Stimulated activated naive CD8-positive, alpha-beta T cell treated with anti-CD3 and anti-CD28 coated beads, Interleukin-15, amount 100 ng/mL, for 72 hours (primary cell): ENCODE data around the gene MAP3K6.

Experiments
- ATAC-seq: fragments of 150-1000 bp; cut with Tn5 transposase; 2 replicates; pipeline ENCODE4 v1.10.0; 2021; ENCODE audit warnings: mild to moderate bottlenecking, moderate library complexity
- DNase-seq, 2 donors: peaks; one replicate each; pipeline ENCODE4 v3.0.0; 2021 to 2022
- H3K27ac Mint-ChIP-seq, 2 donors: one replicate each; pipeline ENCODE4 v1.8.0; 2022; ENCODE audit warnings: mild to moderate bottlenecking in 2 of 2, mixed read lengths in 2 of 2, moderate library complexity in 2 of 2
- H3K27me3 Mint-ChIP-seq: one replicate; pipeline ENCODE4 v1.8.0; 2022; ENCODE audit warnings: mixed read lengths
- H3K4me1 Mint-ChIP-seq: one replicate; pipeline ENCODE4 v1.8.0; 2022; ENCODE audit warnings: mild to moderate bottlenecking, mixed read lengths
- H3K4me3 Mint-ChIP-seq, 2 donors: one replicate each; pipeline ENCODE4 v1.8.0; 2022; ENCODE audit warnings: mild to moderate bottlenecking in 2 of 2, mixed read lengths in 2 of 2, moderate library complexity in 1 of 2
- H3K9me3 Mint-ChIP-seq, 2 donors: one replicate each; pipeline ENCODE4 v1.8.0; 2022; ENCODE audit warnings: mixed read lengths in 2 of 2

Gene MAP3K6

DNA sequence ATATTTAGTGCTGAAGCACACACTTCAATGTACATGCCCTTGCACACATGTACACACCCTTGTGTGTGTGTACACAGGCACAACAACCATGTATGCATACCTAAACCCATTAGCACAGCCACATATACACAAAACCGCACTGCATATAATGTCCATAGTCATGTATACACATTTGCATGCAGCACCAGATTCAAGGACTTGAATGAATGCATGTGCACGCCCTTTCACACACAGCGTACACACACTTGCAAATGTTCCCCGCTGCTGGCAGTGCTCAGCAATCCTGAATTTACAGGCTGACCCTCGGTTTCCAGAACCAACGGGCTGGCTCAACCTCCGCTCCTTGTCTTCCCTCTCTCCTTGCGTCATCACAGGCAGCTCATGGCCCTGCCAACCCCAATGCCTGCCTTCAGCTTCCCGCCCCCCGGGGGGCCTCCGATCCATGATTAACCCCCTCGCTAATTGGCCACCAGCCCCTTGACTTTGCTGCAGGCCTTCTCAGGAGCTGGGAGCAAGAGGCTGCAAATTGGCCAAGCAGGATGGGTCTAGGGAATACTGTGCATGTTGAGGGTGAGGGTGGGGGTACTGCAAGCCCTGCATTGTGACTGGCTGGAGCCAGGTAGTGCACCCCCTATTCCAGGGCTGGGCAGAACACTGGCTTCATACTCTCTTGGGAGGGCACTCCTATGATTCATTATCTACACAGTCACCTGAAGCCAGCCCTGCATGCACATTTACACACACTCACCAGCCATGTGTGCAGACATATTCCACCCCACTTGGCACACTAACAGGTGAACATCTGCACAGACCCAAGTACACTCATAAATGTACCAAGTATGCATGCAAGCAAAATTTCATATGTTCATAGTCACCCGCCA, 33.6 kb upstream of the MAP3K6 start:
- peaks cover 30% of the 10 kb centered on the region for H3K4me1 Mint-ChIP-seq
- ATAC-seq (no peak), DNase-seq (no peak)
- no peak overlapping the region for H3K4me3 Mint-ChIP-seq
- no peaks in the 10 kb centered on the region for H3K9me3 Mint-ChIP-seq
- no peaks in the 10 kb centered on the region for H3K27me3 Mint-ChIP-seq
- H3K27ac Mint-ChIP-seq: no peak overlapping the region

DNA sequence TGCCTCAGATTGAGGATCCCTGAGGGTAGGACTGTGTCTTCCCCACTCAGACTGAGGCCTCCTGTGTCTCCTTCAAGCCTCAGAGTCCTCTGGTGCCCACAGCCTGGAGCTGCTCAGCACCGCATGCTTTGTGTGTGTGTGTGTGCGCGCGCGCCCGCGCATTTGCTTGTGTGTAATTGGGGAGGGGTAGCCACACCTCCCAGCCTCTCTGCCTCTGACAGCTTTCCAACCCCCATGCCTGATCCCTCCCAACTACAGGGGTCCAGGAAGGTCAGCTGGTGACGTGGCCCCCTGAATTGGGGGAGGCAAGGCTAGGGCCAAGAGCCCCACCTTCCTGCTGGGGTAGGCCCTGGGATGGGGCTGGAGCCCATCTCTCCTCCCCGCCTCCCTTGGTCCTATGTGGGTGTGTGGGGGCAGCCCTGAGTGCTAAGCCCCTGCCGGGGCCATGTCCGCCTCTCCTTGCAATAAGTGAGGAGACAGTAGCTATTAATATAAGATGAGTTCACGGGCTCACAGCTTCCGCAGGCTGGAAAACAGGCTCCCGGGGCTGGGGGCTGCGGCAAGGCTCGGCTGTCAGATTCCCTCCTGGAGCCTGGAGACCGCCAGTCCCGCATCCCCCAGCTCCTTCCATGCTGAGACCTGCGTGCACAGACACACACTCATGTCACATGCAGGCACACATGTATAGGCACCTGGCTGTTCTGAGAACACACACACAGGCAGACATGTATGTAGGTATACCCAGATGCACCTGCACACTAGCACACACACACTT, 32.7 kb upstream of the MAP3K6 start:
- Mint-ChIP-seq H3K4me3 (no peak overlapping the region), H3K9me3 (no peaks in the 10 kb centered on the region)
- ATAC-seq: no peak

DNA sequence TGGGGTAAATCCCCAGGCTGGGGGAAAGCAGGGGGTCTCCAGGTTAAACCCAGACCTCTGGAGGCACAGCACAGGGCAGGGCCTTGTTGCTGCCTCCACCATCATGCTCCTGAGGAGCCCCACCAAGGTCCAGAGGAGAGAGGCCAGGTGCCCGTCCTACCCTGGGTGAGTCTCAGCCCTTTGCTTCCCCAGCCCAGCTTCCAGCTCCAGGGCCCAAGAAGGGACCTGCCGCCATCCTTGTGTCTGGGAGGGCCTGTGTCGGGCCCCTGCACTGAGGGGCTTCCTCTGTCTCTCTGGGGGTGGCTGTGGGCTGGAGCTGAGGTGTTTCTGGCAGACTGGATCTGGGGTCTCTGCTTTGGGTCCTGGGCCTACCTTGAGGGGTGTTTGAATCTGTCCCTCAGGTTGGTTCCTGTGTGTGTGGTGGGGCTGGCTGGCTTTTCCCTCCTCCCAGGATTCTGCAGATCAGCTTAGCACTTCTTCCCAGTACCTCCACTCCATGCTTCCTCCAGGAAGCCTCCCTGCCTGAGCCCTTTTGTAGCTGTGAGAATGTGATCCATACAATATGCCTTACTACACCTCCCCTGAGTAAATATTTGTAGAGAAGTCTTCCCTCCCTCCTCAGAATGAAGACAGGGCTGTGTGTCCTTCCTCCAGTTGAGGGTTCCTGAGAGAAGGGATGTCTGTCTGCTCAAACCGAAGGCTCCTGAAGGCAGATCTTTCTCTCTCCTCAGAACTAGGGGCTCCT, 31.8 kb upstream of the MAP3K6 start:
- ATAC-seq (no peak), DNase-seq (no peak)
- H3K27me3 Mint-ChIP-seq: no peaks in the 10 kb centered on the region
- H3K4me3 Mint-ChIP-seq: no peak overlapping the region
- peaks cover 24% of the 10 kb centered on the region for H3K4me1 Mint-ChIP-seq
- H3K27ac Mint-ChIP-seq: peak overlapping the region in 1 of 2 donors; percentile 91
- no peaks in the 10 kb centered on the region for H3K9me3 Mint-ChIP-seq

More for the DNA sequence above, 32.7 kb upstream of the MAP3K6 start:
- DNase-seq: no peak
- H3K27me3 Mint-ChIP-seq: no peaks in the 10 kb centered on the region
- peak overlapping the region in 1 of 2 donors; percentile 91 for H3K27ac Mint-ChIP-seq
- H3K4me1 Mint-ChIP-seq: peaks cover 32% of the 10 kb centered on the region

DNA sequence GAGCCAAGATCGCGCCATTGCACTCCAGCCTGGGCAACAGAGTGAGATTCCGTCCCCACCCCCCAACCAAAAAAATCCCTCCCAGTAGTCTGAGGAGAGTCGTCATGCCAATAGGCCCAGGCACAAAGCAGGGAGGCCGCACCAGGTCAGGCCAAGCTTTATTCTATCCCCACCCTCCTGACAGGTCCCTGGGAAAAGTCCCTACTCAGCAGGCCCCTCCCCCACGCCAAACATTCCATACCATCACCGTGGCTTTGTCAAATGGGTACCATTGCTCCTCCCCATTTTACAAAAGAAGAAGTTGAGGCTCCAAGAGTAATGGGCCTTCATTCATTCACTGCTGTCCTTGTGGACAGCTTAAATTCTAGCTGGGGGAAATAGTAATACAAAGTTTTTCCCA, 31.0 kb upstream of the MAP3K6 start:
- peak overlapping the region in 1 of 2 donors; percentile 87 for H3K27ac Mint-ChIP-seq
- no peaks in the 10 kb centered on the region for H3K27me3 Mint-ChIP-seq
- no peak overlapping the region for H3K4me3 Mint-ChIP-seq
- DNase-seq: no peak
- H3K4me1 Mint-ChIP-seq: peaks cover 24% of the 10 kb centered on the region
- no peaks in the 10 kb centered on the region for H3K9me3 Mint-ChIP-seq
- no peak for ATAC-seq

DNA sequence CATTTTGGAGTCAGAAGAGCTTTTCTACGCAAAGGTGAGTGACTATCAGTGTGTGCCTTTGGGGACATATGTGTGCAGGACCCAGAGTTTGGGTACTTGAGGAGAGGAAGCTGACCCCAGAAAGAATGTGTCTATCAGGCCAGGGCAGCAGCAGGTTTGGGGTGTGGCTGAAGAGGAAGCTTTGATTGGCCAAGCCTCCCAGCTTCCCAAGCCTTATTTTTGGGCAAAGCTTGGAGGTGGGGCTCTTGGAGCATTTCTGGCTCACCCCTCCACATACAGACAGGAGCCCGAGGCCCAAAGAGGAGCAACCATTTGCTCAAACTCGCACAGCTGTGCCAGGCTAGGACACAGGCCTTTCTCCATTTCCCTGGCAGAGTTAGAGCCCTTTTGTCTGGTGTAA, 30.3 kb upstream of the MAP3K6 start:
- DNase-seq: no peak
- Mint-ChIP-seq H3K4me3 (no peak overlapping the region), H3K27ac (peak overlapping the region in 1 of 2 donors; percentile 87), H3K9me3 (no peaks in the 10 kb centered on the region), H3K4me1 (peaks cover 24% of the 10 kb centered on the region), H3K27me3 (no peaks in the 10 kb centered on the region)
- no peak for ATAC-seq

DNA sequence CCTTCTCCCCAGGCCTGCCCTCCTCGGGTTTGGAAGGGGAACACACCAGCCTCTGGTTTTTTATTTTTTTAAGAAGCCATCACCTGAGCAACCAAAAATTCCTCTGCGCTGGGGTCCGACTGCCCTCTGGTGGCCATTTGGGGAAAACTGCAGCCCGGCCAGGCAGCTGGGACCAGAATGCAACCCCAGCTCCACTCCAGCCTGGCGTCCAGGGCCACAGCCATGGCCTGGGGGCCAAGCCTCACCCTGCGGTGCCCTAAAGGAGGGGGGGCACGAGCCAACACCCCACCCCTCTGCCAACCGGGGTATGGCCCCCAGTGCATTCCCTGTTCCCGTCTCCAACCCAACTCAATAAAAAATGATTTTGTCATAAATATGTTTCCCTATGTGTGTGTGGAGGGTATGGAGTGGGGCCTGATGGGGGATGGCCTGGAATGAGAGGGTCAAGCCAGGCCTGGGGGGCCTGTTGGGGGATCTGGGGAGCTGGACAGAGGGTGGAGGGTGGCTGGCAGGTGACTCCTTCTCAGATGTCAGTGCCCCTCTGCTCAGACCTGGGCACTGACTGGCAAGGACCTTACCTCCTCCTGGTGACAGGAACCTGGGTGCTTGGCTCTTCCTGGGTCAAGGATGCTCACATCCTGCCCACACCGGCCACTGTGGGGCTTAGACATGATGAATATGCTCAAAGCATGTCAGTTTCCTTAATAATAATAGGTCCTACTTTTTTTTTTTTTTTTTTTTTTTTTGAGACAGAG, 28.9 kb upstream of the MAP3K6 start:
- Mint-ChIP-seq H3K27ac (peak overlapping the region; percentile 34 to 94), H3K27me3 (no peaks in the 10 kb centered on the region), H3K4me1 (peaks cover 35% of the 10 kb centered on the region), H3K4me3 (no peak overlapping the region), H3K9me3 (no peaks in the 10 kb centered on the region)
- ATAC-seq: peak; percentile 33
- peak; percentile 83 for DNase-seq

DNA sequence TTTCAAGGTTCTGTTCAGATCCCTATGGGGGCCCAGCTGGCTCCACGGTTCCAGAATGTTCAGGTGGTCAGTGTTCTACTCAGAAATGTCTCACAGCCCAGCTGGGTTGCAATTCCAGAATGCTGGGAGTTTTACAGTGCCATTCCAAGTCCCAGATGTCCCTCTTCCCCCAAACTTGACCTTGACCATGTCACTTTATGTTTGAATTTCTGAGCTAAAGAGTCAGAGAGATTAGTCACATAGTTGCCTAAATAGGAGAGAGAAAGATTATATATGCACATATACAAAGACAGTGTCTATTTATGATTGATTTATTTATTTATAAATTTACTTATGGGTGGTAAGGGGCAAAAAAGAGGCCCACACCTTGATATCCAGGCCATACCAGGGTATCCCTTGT, 28.2 kb upstream of the MAP3K6 start:
- DNase-seq (no peak), ATAC-seq (no peak)
- H3K27ac Mint-ChIP-seq: peak overlapping the region; percentile 3 to 34
- H3K4me1 Mint-ChIP-seq: peaks cover 35% of the 10 kb centered on the region
- H3K9me3 Mint-ChIP-seq: no peaks in the 10 kb centered on the region
- H3K27me3 Mint-ChIP-seq: no peaks in the 10 kb centered on the region
- H3K4me3 Mint-ChIP-seq: no peak overlapping the region

DNA sequence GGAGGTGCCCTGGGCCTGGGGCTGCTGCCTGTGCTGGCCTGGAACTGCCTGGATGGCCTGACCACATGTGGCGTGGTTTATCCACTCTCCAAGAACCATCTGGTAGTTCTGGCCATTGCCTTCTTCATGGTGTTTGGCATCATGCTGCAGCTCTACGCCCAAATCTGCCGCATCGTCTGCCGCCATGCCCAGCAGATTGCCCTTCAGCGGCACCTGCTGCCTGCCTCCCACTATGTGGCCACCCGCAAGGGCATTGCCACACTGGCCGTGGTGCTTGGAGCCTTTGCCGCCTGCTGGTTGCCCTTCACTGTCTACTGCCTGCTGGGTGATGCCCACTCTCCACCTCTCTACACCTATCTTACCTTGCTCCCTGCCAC, 27.5 kb upstream of the MAP3K6 start:
- ATAC-seq: no peak
- Mint-ChIP-seq H3K4me1 (peaks cover 35% of the 10 kb centered on the region), H3K9me3 (no peaks in the 10 kb centered on the region), H3K27ac (peak overlapping the region in 1 of 2 donors; percentile 3), H3K4me3 (no peak overlapping the region), H3K27me3 (no peaks in the 10 kb centered on the region)
- DNase-seq: no peak

DNA sequence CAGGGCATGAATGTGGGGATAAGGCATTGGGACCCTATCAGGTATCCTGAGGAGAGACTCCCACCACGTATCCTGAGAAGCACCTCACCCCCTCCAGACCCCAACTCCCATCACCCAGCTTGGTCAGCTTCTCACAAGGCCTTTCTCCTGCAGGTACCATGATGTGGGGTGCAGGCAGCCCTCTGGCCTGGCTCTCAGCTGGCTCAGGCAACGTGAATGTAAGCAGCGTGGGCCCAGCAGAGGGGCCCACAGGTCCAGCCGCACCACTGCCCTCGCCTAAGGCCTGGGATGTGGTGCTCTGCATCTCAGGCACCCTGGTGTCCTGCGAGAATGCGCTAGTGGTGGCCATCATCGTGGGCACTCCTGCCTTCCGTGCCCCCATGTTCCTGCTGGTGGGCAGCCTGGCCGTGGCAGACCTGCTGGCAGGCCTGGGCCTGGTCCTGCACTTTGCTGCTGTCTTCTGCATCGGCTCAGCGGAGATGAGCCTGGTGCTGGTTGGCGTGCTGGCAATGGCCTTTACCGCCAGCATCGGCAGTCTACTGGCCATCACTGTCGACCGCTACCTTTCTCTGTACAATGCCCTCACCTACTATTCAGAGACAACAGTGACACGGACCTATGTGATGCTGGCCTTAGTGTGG, 27.0 kb upstream of the MAP3K6 start:
- ATAC-seq: no peak
- Mint-ChIP-seq H3K4me1 (peaks cover 35% of the 10 kb centered on the region), H3K9me3 (no peaks in the 10 kb centered on the region), H3K27me3 (no peaks in the 10 kb centered on the region), H3K4me3 (peak overlapping the region; percentile 12 to 91), H3K27ac (no peak overlapping the region)
- no peak for DNase-seq

DNA sequence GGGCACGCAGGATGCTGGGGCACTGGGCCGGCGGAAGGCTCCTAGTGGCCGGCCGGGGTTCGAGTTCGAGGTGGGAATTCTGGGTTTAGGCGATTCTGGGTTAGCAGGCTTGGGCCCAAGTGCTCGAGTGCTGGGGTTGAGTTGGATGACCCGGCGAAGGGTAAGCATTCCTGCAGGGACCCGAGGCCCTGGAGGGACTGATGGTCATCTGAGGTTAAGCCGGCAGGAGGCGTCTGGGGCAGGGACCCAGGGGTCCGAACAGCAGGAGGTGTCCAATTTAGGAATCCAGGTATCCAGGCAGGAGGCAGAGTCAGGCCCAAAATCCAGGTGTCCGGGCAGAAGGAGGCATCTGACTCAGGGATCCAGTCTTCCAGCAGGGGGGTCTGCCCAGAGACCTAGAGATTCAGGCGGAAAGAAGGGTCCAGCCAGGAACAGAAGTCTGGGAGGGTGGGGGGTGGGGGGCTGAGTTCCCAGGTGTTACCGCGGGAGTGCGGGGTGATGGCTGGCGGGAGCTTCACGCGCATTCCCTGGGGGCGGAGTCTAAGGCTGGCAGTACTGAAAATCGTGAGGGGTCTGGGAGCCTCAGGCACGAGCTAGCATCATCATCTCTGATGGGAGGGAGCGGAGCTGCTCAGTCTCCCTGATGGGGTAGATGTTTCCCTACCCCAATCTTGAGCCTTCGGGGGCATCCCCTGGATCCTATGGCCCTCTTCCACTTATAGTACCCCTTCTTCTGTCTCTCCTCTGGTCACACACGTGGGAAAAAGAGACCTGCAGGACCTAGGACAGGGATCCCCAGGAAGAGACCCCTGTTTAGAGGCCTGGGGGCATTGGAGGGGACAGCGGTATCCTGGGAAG, 26.2 kb upstream of the MAP3K6 start:
- Mint-ChIP-seq H3K4me1 (peaks cover 35% of the 10 kb centered on the region), H3K27me3 (no peaks in the 10 kb centered on the region), H3K9me3 (no peaks in the 10 kb centered on the region), H3K27ac (peak overlapping the region; percentile 51 to 77), H3K4me3 (peak overlapping the region; percentile 82 to 91)
- no peak for DNase-seq
- ATAC-seq: peak; percentile 1

DNA sequence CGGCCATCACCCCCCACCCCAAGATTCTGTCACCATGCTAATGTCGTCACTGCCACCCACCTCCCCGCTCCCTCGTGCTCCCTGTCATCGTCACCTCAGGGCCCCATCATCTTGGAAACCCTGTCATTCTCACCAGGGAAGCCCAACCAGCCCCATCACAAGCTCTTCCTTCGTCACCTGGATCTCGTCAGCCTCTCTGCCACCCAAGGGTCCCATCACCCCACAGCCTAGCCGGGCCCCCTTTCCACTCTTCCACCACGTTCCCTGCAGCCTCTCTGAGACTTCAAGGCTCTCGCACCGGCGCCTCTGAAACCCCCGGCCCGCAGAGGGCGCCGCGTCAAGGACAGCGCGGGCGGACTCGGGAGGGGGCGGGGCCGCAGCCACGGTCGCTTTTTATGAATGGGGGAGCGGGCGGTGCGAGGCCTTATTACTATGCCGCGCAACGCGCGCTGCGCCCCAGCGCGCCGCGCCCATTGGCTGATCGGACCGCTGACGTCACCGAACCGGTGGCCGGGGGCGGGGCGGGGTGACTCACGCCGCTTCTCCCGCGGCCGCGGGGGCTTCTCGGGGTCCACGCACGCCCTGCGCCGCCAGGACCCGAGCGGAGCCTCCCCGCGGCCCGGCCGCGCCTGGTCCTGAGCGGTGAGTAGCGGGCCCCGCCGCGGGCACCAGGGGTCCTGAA, 25.5 kb upstream of the MAP3K6 start, which contains the start of gene GPR3:
GPR3 (plus strand) TSS at position 527 of the 682 bp plus-strand sequence. CDS start 1,177 bp downstream, outside the sequence.
- H3K27me3 Mint-ChIP-seq: no peaks in the 10 kb centered on the region
- ATAC-seq (peak; percentile 94), DNase-seq (peak; percentile 92)
- peak within 1 kb of the TSS; percentile 84 to 91 for H3K27ac Mint-ChIP-seq
- peaks cover 35% of the 10 kb centered on the region for H3K4me1 Mint-ChIP-seq
- no peaks in the 10 kb centered on the region for H3K9me3 Mint-ChIP-seq
- peak within 1 kb of the TSS; percentile 89 to 91 for H3K4me3 Mint-ChIP-seq

DNA sequence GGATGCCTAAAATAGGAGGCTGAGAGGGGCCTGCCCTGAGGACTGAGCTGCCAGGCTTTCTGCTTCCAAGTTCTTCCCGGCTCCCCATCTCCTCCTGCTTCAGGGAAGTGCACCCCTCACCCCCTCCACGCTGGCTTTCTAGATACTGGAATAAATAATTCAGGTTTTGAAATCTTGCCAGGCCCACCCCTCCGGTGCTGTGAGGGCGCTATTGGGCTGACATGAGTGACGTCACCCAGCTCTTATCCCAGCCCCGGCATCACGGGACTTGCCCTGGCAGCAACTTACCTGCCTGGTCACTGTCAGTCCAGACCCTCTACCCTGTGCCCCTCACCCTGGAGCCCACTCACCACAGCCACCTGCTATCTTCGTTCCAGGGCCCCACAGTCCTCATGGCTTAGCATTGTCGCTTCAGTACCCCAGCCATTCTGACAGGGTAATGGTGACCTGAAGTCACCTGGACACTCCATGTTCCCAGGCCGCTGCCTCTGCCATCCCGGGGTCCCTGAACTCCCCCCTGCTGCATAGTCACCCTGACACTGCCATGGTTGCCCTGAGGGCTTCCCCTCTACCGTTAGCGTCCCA, 24.8 kb upstream of the MAP3K6 start:
- Mint-ChIP-seq H3K4me1 (peaks cover 35% of the 10 kb centered on the region), H3K27me3 (no peaks in the 10 kb centered on the region), H3K27ac (peak overlapping the region; percentile 27 to 84), H3K9me3 (no peaks in the 10 kb centered on the region), H3K4me3 (peak overlapping the region; percentile 89 to 91)
- ATAC-seq (no peak), DNase-seq (peak; percentile 29 to 50)
